ENCODE measurements around the gene FYB1.

FYB1 gene

GRCh38 chr5:39055768-39056398, 163.5 kb downstream of the FYB1 start:
- Histone ChIP-seq H3K4me3 (ENCODE audit: low read depth in 1 of 2, low read length in 2 of 2) (no peak overlapping the region), H3K27me3 (ENCODE audit: control insufficient read depth in 1 of 2, insufficient read depth in 2 of 2, low read length in 2 of 2) (no peaks in the 10 kb centered on the region), H3K9me3 (ENCODE audit: control insufficient read depth in 1 of 2, low read length in 2 of 2) (no peaks in the 10 kb centered on the region), H3K4me1 (ENCODE audit: control insufficient read depth in 1 of 2, insufficient read depth in 2 of 2, low read length in 2 of 2) (peaks cover 4 to 6% of the 10 kb centered on the region in 2 donors), H3K36me3 (ENCODE audit: control insufficient read depth in 1 of 2, insufficient read depth in 2 of 2, low read length in 2 of 2) (no peaks in the 10 kb centered on the region), H3K9ac (ENCODE audit: low read depth in 1 of 2, low read length in 2 of 2) (no peak overlapping the region), H3K27ac (ENCODE audit: low read depth, low read length) (no peak overlapping the region)
